Activated T-cell treated with anti-CD3 and anti-CD28 coated beads for 48 hours (primary cell): Measurements from ENCODE around the gene MIEF2.
A peak's percentile ranks its signal among the peaks of the same experiment; 100 is the strongest.

Source experiments
- DNase-seq: peaks from one replicate; pipeline ENCODE4 v3.0.0-alpha.2; 2020; ENCODE audit warnings: low read depth

MIEF2 gene

GRCh38 chr17:18235743-18236256 lies 24.7 kb upstream of the MIEF2 start:
- peak; percentile 46 for DNase-seq

GRCh38 chr17:18236494-18236893 lies 24.0 kb upstream of the MIEF2 start:
- DNase-seq = no peak

DNA sequence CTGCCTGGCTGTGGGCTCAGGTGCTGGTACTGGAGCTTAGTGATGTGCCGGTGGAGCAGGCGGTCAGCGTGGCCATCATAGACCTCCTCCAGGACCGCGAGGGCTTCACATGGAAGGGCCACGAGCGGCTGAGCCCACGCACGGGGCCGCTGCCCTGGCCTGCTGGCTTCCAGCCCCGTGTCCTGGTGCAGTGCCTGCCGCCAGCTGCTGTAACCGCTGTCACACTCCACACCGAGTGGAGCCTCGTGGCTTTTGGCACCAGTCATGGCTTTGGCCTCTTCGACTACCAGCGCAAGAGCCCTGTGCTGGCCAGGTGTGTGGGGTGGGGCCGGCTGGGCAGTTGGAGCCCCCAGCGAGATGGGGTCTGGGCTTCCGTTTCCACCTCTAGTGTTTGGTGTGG lies 23.0 kb upstream of the MIEF2 start:
- DNase-seq = no peak

- DNase-seq = no peak
Measured at GRCh38 chr17:18238299-18238698, 22.2 kb upstream of the MIEF2 start.

GRCh38 chr17:18240449-18240848 lies 20.0 kb upstream of the MIEF2 start:
- no peak for DNase-seq

- DNase-seq = no peak
Measured at GRCh38 chr17:18241229-18241871, 19.1 kb upstream of the MIEF2 start.

DNA sequence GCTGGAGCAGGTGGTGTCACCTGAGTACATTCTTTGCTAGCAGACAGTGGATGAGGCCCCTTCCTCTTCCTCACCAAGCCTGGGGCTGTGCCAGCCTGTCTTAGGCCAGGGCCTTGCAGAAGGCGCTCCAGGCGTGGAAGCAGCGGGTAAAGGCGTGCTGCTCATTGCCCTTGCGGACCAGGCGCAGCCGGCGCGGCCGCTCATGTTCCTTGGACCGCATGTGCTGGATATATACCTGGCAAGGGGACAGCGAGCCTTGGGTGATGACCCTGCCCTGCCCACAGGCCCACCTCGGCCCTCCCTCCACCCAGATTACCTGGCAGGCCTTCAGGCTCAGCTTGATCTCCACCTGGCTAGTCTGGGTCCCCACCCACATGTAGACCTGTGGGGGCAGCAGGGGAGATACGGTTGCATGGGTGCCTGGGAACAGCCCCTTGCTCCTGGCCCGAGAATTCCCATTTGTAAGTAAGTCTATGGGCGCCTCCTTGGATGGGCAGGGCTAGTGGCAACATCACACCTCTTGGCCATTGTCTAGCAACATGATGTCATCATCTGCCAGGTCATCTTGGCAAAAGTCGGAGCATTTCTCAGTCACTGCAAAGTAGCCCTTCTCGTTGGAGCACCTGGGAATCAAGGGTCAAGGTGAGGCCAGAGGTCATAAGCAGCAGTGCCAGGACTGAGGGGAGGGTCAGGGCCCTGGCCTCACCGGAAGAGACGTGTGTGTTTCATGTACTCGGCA lies 15.3 kb upstream of the MIEF2 start:
- no peak for DNase-seq

DNA sequence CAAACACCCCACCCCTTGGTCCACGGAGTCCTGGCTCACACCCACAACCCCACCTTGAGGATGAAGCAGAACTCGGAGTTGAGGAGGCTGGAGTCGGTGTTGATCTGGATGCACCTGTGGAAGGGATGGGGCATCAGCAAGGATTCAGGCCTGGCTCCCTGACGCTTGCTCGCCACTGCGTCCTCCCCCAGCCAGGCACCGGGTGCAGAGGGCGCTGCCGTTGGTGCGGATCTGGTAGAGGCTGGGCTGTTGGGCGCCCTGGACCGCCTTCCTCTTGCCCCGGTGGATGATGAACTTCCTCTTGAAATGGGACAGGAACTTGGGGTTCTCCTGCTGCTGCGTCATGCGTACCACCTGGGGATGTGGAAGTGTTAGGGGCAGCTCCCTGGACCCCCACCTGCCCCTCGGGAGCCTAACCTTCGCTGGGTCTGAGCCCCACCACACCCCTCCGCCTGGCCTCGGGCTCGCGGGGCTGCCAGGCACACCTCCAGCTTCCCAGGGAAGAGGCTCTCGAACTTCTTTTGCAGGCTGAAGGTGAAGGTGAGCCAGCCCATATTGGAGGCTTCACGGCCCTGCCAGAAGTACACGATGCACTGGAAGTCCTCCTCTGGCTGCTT lies 14.2 kb upstream of the MIEF2 start:
- no peak for DNase-seq

GRCh38 chr17:18246880-18247612 lies 13.4 kb upstream of the MIEF2 start:
- DNase-seq = peak; percentile 51

DNA sequence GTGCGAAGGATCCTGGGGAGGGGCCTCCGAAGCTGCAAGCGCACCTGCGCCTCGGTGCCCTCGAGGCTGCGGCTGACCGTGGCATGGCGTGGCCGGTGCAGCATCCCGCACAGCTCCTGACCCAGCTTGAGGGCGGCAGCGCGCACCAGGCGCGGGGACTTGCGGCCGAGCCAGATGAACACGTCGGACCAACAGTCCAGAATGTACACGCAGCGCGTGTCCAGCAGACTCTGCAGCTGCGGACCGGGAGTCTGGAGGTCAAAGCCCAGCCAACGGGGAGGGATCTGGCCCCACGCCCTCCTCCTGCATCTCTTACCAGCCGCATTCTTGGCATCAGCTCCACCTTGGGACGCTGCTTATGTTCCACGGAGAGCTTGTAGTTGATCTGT lies 12.9 kb upstream of the MIEF2 start:
- DNase-seq = no peak

GRCh38 chr17:18248300-18248731 lies 12.1 kb upstream of the MIEF2 start:
- DNase-seq = peak; percentile 53

DNA sequence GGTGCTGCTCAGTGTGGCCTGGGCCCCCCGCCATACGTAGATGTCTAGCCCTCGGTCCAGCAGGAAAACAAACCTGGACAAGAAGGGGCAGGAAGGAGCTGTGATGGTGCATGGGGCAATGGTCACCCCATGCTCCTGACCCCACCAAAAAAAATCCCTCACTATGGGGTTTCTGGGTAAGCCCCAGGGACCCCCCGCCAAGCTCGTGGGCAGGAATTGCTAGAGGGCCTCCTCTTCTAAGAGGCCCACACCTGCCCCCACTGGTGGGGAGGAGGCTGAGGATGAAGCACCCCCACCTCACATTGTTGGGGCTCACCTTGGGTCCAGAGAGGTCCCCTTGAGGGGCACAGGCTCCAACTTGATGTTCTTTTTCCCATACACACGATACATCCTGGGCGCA lies 11.7 kb upstream of the MIEF2 start:
- no peak for DNase-seq

GRCh38 chr17:18250259-18250658 lies 10.2 kb upstream of the MIEF2 start:
- DNase-seq = no peak

DNA sequence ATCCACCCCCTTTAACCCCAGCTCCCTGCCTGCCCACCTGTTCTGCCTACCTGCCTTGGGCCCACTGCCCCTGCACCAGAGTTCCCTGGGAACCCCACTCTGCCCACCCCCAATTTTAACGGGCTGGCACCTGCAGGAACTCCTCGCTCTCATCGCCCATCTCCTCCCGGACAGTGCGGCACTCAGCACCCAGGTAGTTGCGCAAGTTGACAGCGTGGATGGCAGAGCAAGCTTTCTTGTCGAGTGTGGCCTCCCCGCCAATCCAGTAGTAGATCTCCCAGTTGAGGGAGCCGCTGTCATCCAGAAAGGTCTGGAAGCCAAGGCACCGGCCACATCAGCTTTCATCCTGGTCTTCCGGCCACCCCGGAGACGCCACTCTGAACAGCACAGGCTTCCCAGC lies 9.8 kb upstream of the MIEF2 start:
- no peak for DNase-seq

DNA sequence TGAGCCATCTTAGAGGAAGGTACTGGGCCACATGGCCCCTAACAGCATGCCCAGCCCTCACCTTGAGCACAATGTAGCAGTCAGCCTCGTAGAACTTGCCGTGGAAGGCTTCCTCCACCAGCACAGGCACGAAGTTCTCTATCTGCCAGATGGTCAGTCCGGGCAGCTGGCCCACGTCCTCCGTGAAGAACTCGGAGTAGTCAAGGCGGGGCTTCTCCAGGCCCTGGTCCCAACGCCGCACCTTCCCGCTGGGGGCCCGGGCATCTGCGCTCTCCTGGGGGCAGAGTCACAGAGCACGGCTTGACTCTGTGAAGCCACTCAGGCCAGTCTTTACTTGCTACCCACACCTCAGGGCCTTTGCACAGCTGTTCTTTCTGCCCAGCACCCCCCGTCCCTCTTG lies 9.3 kb upstream of the MIEF2 start:
- DNase-seq = no peak

DNA sequence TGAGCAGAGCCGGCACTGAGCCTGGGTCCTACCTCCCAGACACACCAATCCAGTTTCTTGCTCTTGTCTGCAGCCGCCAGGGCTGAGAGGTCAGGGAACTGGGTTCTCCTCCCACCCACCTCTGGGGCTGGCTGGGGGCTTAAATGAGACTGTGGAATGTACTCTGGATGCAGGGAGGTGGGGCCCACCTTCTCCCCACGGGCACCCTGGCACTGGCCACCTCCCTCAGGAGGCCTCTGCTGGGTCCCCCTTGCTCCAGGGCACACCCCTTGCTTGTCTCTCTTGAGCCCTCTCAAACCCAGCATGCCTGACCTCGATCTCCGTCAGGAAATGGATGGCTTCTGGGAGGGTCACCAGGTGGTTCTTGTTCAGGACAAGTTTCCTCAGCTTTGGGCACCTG lies 8.3 kb upstream of the MIEF2 start:
- DNase-seq = no peak

DNA sequence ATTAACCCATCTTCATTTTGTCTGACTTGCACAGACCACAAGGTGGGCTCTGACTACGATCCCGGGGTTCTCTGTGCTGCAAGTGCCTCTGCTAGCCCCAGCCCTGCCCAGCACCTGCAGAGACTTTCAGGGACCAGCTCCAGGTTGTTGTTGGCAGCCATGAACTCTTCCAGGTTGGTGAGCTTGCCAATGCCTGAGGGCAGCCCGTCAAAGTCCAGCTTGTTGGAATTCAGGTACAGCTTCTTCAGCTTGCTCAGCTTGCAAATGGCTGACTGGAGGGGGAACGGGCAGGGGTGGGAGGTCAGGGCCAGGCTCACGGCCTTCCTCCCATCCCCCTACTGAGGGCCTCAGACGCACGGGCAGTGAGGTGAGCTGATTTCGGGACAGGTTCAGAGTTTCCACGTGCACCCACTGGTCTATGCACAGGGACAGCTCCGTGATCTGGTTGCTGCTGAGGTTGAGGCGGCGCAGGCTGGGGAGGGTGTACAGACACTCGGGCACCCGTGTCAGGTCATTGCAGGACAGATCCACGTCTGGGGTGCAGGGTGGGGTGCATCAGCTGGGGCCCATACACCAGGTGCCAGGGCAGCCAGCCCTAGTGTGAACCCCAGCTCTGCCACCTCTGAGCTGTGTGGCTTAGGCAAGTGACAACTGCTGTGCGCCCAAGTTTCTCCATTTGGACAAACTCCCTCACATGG lies 7.1 kb upstream of the MIEF2 start:
- no peak for DNase-seq

GRCh38 chr17:18253947-18254821 lies 6.3 kb upstream of the MIEF2 start:
- no peak for DNase-seq

- DNase-seq = no peak
Measured at GRCh38 chr17:18254888-18255649, 5.4 kb upstream of the MIEF2 start.

DNA sequence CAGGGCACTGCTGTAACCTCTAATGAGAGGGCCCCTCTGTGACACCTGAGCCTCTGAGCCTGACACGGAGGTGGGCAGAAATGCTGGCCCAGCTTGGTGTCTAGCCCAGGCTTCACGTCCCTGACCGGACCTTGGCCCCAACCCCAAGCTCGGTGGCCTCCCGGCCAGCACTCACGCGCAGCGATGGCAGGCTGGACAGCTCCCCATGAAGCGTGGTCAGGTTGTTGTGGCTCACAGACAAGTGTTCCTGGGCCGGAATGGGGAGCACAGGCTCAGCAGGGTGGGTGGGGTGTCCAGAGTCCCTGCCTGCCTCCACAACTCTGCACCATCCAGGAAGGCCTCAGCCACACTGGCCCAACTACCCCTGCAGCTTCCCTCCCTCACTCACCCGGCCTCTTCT lies 4.1 kb upstream of the MIEF2 start:
- DNase-seq = no peak
